ENCODE data around the gene SMARCA4.

Gene SMARCA4
- 124 to 214 (median 181) reads per million in 9 experiments for total RNA-seq

GRCh38 chr19:10960314-10961072, at the start of gene SMARCA4:
Gene SMARCA4, plus strand, starts transcription at chr19:10961030. Its CDS starts 23,122 bp downstream, at chr19:10984152.
- H3K36me3 Mint-ChIP-seq (ENCODE audit: insufficient read depth) = peaks cover 15% of the 10 kb centered on the region
- peak within 1 kb of the TSS; percentile 92 to 94 for H3K27ac Mint-ChIP-seq
- peak; percentile 70 for ATAC-seq (replicated peaks)
- H3K4me1 Mint-ChIP-seq (ENCODE audit: low read depth in 2 of 2) = peaks cover 24 to 25% of the 10 kb centered on the region in 2 donors
- H3K9me3 Mint-ChIP-seq = no peaks in the 10 kb centered on the region
- H3K4me3 Mint-ChIP-seq = peak within 1 kb of the TSS; percentile 85 to 88
- DNase-seq = peak; percentile 96 to 99 (median 97)
- H3K27me3 Mint-ChIP-seq = no peaks in the 10 kb centered on the region

- H3K9me3 Mint-ChIP-seq = no peaks in the 10 kb centered on the region
- no peak for ATAC-seq (replicated peaks)
- peaks cover 20% of the 10 kb centered on the region for H3K36me3 Mint-ChIP-seq (ENCODE audit: insufficient read depth)
- H3K4me3 Mint-ChIP-seq = no peak overlapping the region
- H3K27ac Mint-ChIP-seq = no peak overlapping the region
- no peaks in the 10 kb centered on the region for H3K4me1 Mint-ChIP-seq (ENCODE audit: low read depth in 2 of 2)
- DNase-seq = no peak
- no peaks in the 10 kb centered on the region for H3K27me3 Mint-ChIP-seq
Measured at GRCh38 chr19:10911579-10912363, 49.1 kb upstream of the SMARCA4 start.

GRCh38 chr19:10912619-10913018, 48.2 kb upstream of the SMARCA4 start:
- Mint-ChIP-seq H3K4me3 (no peak overlapping the region), H3K27ac (no peak overlapping the region), H3K36me3 (ENCODE audit: insufficient read depth) (peaks cover 17% of the 10 kb centered on the region), H3K9me3 (no peaks in the 10 kb centered on the region), H3K4me1 (ENCODE audit: low read depth in 2 of 2) (no peaks in the 10 kb centered on the region), H3K27me3 (no peaks in the 10 kb centered on the region)
- ATAC-seq (replicated peaks) = no peak
- no peak for DNase-seq

GRCh38 chr19:10913716-10914340, 47.0 kb upstream of the SMARCA4 start:
- ATAC-seq (replicated peaks) (no peak), DNase-seq (no peak)
- Mint-ChIP-seq H3K27ac (no peak overlapping the region), H3K27me3 (no peaks in the 10 kb centered on the region), H3K36me3 (ENCODE audit: insufficient read depth) (peaks cover 16% of the 10 kb centered on the region), H3K4me1 (ENCODE audit: low read depth in 2 of 2) (no peaks in the 10 kb centered on the region), H3K4me3 (no peak overlapping the region), H3K9me3 (no peaks in the 10 kb centered on the region)

- H3K4me3 Mint-ChIP-seq = no peak overlapping the region
- no peak for DNase-seq
- no peaks in the 10 kb centered on the region for H3K9me3 Mint-ChIP-seq
- H3K36me3 Mint-ChIP-seq (ENCODE audit: insufficient read depth) = peaks cover 8% of the 10 kb centered on the region
- no peaks in the 10 kb centered on the region for H3K27me3 Mint-ChIP-seq
- no peaks in the 10 kb centered on the region for H3K4me1 Mint-ChIP-seq (ENCODE audit: low read depth in 2 of 2)
- H3K27ac Mint-ChIP-seq = no peak overlapping the region
- no peak for ATAC-seq (replicated peaks)
Measured at GRCh38 chr19:10915130-10916091, 45.4 kb upstream of the SMARCA4 start.

GRCh38 chr19:10916602-10917001, 44.2 kb upstream of the SMARCA4 start:
- Mint-ChIP-seq H3K4me1 (ENCODE audit: low read depth in 2 of 2) (no peaks in the 10 kb centered on the region), H3K36me3 (ENCODE audit: insufficient read depth) (peaks cover 11% of the 10 kb centered on the region)

GRCh38 chr19:10918359-10918758, 42.5 kb upstream of the SMARCA4 start:
- no peak overlapping the region for H3K4me3 Mint-ChIP-seq
- H3K36me3 Mint-ChIP-seq (ENCODE audit: insufficient read depth) = peaks cover 6% of the 10 kb centered on the region
- H3K9me3 Mint-ChIP-seq = no peaks in the 10 kb centered on the region
- ATAC-seq (replicated peaks) = no peak
- DNase-seq = no peak
- no peaks in the 10 kb centered on the region for H3K4me1 Mint-ChIP-seq (ENCODE audit: low read depth in 2 of 2)
- H3K27me3 Mint-ChIP-seq = no peaks in the 10 kb centered on the region
- H3K27ac Mint-ChIP-seq = no peak overlapping the region

More at GRCh38 chr19:10916602-10917001, 44.2 kb upstream of the SMARCA4 start:
- Mint-ChIP-seq H3K4me3 (no peak overlapping the region), H3K9me3 (no peaks in the 10 kb centered on the region), H3K27ac (no peak overlapping the region), H3K27me3 (no peaks in the 10 kb centered on the region)
- ATAC-seq (replicated peaks) (no peak), DNase-seq (no peak)

- no peak for ATAC-seq (replicated peaks)
- Mint-ChIP-seq H3K4me1 (ENCODE audit: low read depth in 2 of 2) (peaks cover 0 to 2% of the 10 kb centered on the region in 2 donors), H3K27me3 (no peaks in the 10 kb centered on the region), H3K36me3 (ENCODE audit: insufficient read depth) (peaks cover 6% of the 10 kb centered on the region), H3K4me3 (no peak overlapping the region), H3K27ac (no peak overlapping the region), H3K9me3 (no peaks in the 10 kb centered on the region)
- DNase-seq = no peak
Measured at GRCh38 chr19:10919352-10920287, 41.2 kb upstream of the SMARCA4 start.

GRCh38 chr19:10920288-10920655, 40.6 kb upstream of the SMARCA4 start:
- no peak for DNase-seq
- Mint-ChIP-seq H3K4me3 (no peak overlapping the region), H3K4me1 (ENCODE audit: low read depth in 2 of 2) (peaks cover 0 to 4% of the 10 kb centered on the region in 2 donors)

GRCh38 chr19:10920781-10921180, 40.0 kb upstream of the SMARCA4 start:
- Mint-ChIP-seq H3K27me3 (no peaks in the 10 kb centered on the region), H3K4me3 (no peak overlapping the region), H3K9me3 (no peaks in the 10 kb centered on the region), H3K36me3 (ENCODE audit: insufficient read depth) (peaks cover 7% of the 10 kb centered on the region), H3K27ac (no peak overlapping the region), H3K4me1 (ENCODE audit: low read depth in 2 of 2) (peaks cover 0 to 5% of the 10 kb centered on the region in 2 donors)
- no peak for ATAC-seq (replicated peaks)
- DNase-seq = no peak

More at GRCh38 chr19:10920288-10920655, 40.6 kb upstream of the SMARCA4 start:
- H3K36me3 Mint-ChIP-seq (ENCODE audit: insufficient read depth) = peaks cover 6% of the 10 kb centered on the region
- no peak overlapping the region for H3K27ac Mint-ChIP-seq
- ATAC-seq (replicated peaks) = no peak
- no peaks in the 10 kb centered on the region for H3K9me3 Mint-ChIP-seq
- H3K27me3 Mint-ChIP-seq = no peaks in the 10 kb centered on the region

- ATAC-seq (replicated peaks) (no peak), DNase-seq (no peak)
- peaks cover 12% of the 10 kb centered on the region for H3K36me3 Mint-ChIP-seq (ENCODE audit: insufficient read depth)
- no peaks in the 10 kb centered on the region for H3K27me3 Mint-ChIP-seq
- peaks cover 0 to 5% of the 10 kb centered on the region in 2 donors for H3K4me1 Mint-ChIP-seq (ENCODE audit: low read depth in 2 of 2)
- no peak overlapping the region for H3K4me3 Mint-ChIP-seq
- no peaks in the 10 kb centered on the region for H3K9me3 Mint-ChIP-seq
- no peak overlapping the region for H3K27ac Mint-ChIP-seq
Measured at GRCh38 chr19:10921199-10921909, 39.5 kb upstream of the SMARCA4 start.
